Germinal center (tissue), 1 donor: ENCODE results near the gene LAMB3.

Experiments
- DNase-seq: peaks from one replicate; pipeline ENCODE4 v3.0.0; 2012; ENCODE audit warnings: mixed read lengths, low spot score

The LAMB3 gene

GRCh38 chr1:209661071-209661470 lies 8.8 kb upstream of the LAMB3 start:
- no peak for DNase-seq

DNA sequence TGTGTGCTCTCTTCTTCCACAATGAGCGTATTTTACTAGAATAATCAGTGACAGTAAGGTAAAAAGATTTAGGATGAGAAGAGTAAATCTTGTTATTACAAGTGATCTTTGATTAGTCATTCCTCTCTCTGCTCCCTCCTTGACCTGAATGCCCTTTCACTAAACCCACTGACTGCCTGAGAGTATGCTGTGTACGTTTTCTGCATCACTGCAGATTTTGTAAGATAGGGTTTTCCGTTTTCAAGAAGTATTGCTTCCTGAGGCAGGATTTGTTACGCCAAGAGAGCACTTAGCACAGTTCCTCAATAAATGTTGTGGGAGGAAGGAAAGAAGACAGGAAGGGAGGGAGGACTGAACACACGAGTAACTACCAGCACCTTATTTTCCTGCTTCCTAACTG lies 7.7 kb upstream of the LAMB3 start:
- no peak for DNase-seq

DNA sequence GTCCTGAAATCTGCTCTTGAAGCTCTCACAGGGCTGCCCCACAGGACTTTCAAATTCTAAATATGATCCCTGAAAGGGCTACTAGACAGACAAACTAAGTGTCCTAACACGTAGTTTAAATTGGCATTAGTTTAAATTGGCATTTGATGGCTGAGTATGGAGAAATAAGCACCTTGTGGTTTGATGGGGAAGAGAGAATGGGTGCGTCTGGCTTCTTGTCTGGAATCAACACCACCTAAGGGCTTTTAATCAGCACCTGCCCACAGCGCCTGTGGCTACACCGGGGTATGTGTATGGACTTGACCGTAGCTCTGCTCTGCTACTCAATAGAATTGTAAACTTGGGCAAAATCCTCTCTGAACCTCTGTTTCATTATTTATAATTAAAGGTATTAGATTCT lies 5.7 kb upstream of the LAMB3 start:
- no peak for DNase-seq

DNA sequence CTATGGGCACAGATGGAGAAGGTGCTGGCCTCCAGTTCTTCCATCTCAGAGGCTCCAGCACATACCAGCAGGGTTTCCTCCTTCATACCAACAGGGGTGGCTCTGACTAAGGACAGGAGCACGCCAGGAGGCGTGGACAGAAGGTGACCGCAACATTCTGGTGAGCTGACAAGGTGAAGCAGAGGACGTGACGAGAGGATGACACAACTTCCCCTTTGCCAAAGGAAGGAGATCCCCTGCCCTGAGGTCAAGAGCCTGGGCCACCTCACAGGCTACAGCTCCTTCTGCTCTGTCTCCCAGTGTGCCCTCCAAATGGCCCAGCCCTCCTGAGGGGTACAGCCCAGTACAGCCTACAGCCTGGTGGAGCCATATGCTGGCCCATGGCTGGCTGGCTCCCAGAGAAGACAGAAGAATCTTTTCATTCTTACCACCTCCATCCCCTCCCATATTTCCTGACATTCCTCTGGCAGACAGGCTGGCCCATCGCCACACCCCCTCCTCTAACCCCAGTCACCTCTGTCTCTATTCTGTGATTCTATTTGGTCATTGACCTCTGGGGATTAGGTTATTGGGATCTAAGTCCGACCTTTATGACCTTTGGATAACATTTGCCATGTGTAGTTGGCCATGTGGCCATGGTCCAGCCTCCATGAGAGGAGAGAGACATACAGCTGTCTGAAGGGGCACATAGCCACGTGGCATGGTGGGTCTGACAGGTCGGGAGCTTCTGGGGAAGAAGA lies 5.1 kb upstream of the LAMB3 start:
- no peak for DNase-seq

GRCh38 chr1:209655411-209656231 lies 3.4 kb upstream of the LAMB3 start:
- no peak for DNase-seq

- no peak for DNase-seq
Measured at GRCh38 chr1:209653915-209654351, 1.7 kb upstream of the LAMB3 start.

GRCh38 chr1:209652873-209653401 lies 712 bp upstream of the LAMB3 start:
- no peak for DNase-seq

GRCh38 chr1:209651138-209651587 lies 1.1 kb downstream of the LAMB3 start:
- DNase-seq = no peak

DNA sequence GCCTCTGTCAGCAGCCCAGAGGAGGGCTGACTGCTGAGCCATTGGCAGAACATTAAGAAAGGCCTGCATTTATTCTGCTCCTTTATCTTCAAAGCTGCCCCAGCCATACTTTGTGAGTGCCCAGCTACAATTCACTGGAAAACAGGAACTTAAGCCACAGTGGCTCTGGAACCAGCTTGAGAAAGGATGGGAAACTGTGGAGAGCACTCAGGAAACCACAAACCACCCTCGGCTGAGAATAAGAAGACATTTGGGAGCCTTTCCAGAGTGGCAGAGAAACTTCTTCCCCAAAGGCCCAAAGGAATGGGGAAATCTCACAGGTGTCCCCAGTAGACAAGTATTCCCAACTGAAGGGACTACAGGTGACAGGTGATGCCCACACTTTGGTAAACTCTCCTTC lies 1.8 kb downstream of the LAMB3 start:
- no peak for DNase-seq

- DNase-seq = no peak
Measured at GRCh38 chr1:209648931-209649776, 3.1 kb downstream of the LAMB3 start.

DNA sequence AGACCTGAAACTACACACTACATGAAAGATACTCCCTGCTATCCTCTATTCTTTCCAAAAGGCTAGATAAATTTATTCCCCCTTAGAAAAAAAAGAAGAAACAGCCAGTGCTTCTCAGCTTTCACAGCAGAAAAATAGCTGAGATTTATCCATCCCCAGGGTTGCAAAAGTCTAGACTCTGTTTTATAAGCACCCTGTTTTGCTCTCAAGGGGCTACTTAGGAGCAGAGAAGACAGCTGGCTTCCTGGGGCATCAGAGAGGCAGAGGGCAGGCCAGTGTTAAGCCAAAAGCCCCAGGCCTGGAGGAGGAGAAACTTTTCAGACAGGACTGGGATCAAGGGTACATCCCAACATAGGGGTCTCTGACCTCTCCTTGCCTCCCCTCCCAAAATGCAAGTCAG lies 3.9 kb downstream of the LAMB3 start:
- no peak for DNase-seq

DNA sequence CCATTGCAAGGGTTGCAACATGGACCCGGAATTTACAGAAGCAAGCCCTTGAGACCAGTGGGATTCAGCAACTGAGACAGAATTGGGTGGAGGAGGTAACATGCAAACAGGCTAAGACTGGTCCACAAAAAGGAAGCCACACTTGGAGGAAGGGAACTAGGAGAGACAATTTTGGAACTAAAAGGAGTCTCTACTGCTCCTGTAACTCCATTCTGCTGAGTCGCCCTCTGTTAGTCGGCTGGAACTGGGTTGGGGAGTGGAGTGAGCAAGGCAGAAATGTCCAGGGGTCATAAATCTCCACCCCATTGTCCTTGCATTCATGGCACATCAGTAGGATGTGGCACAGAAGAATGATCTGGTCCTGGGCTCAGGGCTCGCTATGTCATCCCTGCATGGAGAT lies 5.1 kb downstream of the LAMB3 start:
- no peak for DNase-seq

DNA sequence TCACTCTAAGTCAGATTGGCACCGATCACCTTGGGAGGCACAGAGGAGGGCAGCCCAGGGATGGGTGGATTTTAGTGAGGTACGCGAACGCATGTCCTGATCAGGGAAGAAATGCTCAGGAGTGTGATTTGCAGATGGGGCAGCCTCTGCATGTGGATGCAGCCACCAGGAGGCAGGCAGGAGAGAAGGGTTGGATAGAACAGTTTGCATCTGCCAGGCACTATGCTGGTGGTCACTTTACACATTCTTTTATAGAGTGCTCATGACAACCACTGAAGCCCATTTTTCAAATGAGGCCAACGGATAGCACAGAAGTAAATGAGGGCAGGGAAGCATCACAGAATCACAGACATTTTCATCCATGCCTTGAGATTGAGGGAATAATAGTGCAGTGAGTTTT lies 5.7 kb downstream of the LAMB3 start:
- no peak for DNase-seq

- no peak for DNase-seq
Measured at GRCh38 chr1:209645574-209646452, 6.4 kb downstream of the LAMB3 start.

GRCh38 chr1:209643285-209644020 lies 8.8 kb downstream of the LAMB3 start:
- DNase-seq = no peak

- no peak for DNase-seq
Measured at GRCh38 chr1:209642816-209643215, 9.4 kb downstream of the LAMB3 start.

- DNase-seq = no peak
Measured at GRCh38 chr1:209641832-209642172, 10.4 kb downstream of the LAMB3 start.

DNA sequence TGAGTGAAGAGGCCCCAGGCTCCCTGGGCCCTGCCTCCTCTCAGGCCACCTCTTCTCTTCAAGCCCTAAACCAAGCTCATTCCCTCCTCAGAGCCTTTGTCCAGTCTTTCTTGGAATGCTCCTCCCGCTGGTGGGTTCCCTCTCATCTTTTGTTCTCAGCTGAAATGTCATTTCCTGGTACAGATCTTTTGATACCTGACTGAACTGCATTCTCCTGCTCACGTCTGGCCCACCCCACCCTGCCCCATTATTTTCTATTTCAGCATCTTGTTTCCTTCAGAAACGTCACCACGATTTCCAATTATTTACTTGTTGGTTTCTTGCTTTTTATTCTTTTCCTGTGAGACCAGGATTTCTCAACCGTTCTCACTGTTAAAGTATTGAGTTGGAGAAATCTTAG lies 16.4 kb downstream of the LAMB3 start:
- DNase-seq = no peak

DNA sequence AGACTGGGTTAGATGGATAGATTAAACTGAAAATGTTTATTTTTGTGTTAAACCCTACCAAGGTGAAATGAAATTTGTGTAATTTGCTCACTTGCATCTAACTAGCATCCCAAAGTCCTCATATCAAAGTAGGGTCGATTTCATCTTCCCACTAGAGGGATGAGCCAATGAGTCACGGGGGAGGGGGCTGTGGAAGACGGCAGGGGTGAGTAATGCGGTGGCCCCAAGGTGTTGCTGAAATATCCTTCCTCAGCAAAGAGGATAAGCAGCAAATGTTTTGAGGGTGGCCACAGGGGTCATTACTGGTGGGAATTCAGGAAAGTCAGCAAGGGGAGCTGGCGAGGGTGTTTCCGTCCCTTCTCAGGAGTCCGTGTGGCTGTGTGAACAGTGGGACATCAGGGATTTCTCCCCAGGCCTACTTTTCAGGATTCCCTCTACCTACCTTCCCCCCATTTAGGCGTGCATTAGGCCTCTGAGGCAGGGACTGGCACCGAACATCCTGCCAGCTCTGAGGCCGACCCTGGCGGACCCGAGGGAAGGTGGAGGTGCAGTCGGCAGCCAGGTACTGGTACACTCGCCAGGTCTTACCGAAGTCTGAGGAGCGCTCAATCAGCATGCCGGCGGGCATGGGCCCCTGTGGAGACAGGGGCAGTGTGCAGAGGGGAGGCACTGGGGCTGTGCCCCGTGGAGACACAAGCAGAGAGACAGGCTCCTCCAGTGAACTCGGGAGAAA lies 18.1 kb downstream of the LAMB3 start:
- no peak for DNase-seq
